GM21737 (cell line): Measurements from ENCODE around the gene SLA2.
"Not testable (repeated sequence)": the region's sequence is repeated elsewhere in the genome, so short reads cannot be mapped to it uniquely, and the experiment has no call there.

Experiments used
- ATAC-seq: cut with Tn5 transposase; IDR thresholded peaks from one replicate; pipeline ENCODE4 v1.9.1; 2021; ENCODE audit warnings: mild to moderate bottlenecking, moderate library complexity; ENCODE audit not compliant: unreplicated experiment

SLA2 gene

DNA sequence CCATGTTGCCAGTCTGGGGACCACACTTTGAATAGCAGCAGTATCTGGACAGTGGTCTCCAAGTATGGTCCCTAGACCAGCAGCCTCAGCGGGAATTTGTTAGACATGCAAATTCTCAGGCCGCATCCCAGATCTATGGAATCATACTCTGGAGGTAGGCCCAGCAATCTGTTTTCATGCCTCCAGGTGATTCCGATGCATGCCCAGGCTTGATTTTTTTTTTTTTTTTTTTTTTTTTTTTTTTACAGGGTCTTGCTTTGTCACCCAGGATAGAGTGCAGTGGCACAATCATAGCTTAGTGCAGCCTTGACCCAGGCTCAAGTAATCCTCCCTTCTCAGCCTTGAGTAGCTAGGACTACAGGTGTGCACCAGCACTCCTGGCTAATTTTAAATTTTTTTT, 682 bp upstream of the SLA2 start:
- no peak for ATAC-seq

DNA sequence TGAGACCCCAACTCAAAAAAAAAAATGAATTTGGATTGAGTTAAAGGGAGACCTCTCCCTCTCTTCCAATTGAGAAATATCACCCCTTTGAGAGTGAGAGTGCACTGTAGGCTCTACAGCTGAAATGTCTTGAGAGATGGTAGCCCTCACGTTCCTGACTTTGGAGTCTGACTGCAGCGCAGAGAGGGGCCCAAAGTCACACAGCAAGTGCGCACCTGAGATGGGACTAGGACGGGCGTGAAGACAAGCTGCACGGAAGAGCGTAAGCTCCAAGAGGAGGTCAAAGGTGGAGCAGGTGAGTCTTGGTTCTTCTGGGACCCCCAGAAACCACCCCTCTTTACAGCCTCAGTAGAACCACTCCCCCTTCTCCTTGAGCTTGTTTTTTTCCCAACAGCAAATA, 643 bp downstream of the SLA2 start:
- ATAC-seq: no peak

DNA sequence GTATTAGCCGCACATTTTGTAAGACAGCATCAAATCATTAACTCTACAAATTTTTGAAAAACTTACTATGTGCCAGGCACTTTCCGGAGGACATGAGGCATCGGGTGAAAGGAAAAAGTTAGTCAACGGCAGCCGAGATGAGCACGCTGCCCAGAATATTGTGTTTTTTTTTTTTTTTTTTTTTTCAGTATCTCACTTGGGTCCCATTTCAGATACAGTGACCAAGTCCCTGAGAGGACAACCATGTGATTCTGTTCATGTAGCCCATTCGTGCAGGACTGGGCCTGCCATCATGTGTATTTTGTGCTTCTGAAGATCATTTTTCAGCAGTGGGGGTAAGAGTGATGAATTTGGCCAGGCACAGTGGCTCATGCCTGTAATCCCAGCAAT, 1.3 kb downstream of the SLA2 start:
- ATAC-seq: no peak

DNA sequence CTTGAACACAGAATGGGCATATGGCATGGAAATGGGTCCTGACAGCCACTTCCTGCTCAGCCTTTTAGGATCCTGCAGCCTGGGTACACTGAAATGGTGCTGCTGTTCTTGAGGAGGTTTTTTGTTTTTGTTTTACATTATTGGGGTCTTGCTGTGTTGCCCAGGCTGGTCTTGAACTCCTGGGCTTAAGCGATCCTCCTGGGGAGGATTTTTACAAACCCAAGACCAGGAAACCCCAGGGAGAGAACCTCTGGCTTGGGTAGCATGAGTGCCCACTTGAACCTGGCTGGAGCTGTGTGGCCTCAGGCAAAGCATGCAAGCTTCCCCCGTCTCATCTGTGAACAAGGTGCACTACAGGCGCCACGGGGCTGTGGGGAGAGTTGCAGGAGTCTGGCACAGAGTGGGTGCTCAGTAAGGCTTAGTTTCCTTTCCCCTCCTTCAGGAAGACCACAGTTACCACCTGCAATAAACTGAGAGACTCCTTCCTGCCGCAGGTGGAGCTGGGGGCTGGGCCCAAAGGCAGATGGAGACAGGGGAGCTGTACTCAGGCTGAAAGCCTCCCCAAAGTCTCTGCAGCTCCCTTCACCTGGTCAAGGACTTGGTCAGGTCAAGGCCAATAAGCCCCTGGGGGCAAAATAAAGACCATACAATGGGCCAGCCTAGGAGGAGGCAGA, 1.8 kb downstream of the SLA2 start:
- no peak for ATAC-seq

DNA sequence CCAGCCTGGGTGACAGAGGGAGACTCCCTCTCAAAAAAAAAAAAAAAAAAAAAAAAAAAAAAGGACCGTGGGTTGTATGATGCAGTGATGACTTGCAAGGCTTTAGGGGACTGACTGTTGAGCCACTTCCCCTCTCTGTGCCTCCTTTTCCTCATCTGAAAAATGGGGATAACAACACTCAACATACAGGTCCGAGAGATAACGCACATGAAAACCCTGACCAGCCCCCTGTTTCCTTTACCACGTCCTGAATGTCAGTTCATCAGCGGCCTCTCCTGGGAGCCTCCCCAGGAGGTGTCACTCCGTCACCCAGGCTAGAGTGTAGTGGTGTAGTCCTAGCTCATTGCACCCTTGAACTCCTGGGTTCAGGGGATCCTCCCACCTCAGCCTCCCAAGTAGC, 3.9 kb downstream of the SLA2 start:
- no peak for ATAC-seq

DNA sequence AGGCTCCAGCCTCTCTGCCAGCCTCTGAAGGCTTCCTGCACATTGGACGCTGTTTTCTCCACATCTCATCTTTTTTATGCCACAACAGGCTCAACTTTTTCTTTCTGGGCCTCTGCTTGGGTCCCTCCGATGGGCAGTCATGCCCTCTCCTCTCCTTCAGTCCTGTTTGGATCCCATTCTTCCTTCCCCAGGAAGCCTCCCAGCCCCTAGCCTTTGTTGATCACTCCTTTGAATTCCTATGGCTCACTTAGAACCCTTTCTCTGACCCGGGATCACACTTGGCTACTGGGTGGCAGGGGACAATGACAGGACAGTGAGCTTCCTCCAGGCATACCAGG, 4.5 kb downstream of the SLA2 start:
- ATAC-seq: no peak

DNA sequence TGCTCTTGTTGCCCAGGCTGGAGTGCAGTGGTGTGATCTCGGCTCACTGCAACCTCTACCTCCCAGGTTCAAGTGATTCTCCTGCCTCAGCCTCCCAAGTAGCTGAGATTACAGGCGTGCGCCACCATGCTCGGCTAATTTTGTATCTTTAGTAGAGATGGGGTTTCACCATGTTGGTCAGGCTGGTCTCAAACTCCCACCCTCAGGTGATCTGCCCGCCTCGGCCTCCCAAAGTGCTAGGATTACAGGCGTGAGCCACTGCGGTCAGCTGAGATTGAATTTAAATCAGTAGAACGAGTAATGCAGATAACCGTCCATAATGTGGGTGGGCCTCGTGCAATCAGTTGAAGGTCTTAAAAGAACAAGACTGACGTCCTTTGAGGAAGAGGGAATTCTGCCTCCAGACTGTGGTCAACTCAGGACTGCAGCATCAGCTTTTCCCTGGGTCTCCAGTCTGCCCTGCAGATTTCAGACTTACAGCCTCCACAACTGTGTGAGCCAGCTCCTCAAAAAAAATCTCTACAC, 7.1 kb downstream of the SLA2 start:
- ATAC-seq: not testable (repeated sequence)

DNA sequence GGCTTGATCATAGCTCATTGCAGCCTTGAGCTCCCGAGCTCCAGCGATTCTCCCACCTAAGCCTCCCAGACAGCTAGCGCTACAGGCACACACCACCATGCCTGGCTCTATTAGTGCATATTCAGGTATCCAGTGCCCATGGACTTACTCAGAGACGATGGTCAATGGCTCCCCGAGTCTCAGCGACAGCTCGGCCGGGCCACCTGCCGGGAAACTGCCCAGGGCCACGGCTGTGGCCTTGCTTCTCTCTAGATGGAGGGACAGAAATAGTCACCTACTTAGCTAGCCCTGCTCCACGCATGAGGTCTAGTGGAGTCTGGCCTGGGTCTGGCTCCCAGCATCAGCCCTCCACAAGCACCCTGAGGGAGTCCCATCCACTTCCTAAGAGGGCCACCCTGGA, 11.7 kb downstream of the SLA2 start:
- ATAC-seq: no peak

DNA sequence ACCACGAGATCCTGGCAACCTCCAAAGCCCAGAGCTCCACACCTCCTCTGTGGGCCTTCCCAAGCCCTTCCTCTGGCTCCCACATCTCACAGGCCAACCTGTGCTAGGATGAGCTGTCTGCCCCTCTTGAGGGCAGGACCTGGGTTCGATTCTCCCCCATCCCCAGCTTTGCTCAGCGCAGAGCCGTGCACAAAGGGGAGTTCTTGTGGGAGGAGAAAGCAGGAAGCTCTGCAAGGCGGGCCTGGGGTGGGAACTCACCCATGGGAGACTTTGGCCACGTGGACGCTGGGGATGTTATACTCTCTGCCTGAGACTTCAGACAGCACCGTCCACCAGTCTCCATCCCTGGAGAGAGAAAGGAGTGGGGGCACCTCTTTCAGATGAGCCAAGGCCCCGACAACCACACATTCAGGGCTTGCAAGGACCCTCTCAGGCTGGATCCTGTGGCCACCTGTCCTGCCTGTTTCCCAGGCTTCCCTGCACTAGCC, 12.7 kb downstream of the SLA2 start:
- ATAC-seq: no peak

DNA sequence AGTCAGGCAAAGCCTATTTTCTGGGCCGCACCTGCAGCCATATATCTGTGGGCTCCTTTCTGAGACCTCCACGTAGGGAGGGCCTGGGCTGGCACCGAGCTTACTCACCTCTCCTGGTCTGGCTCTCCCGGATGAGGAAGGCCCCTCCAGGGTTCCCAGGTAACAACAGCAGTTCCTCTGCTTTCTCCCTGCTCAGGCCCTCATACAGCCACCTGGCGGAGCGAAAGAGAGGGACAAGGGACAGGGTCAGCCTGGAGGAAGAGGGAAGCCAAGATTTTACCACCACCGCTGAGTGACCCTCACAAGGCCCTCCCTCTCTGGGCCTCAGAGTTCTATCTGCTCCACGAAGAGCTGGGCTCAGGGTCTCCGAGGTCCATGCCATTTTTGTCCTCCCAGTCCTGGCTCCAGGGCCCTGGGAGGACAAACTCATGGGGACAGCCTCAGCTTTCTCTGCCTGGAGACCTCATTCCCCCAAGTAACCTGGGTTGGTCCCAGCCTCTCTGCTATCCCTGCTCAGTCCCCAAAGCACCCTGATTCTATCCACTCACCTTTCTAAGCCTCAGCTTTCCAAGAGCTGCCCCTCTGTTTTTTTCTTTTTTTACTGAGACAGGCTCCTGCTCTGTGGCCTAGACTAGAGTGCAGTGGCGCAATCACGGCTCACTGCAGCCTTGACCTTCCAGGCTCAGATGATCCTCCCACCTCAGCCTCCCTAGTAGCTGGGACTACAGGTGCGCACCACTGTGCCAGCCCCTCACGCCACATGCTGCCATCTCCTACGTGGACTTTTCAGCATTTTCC, 13.3 kb downstream of the SLA2 start:
- ATAC-seq: no peak

DNA sequence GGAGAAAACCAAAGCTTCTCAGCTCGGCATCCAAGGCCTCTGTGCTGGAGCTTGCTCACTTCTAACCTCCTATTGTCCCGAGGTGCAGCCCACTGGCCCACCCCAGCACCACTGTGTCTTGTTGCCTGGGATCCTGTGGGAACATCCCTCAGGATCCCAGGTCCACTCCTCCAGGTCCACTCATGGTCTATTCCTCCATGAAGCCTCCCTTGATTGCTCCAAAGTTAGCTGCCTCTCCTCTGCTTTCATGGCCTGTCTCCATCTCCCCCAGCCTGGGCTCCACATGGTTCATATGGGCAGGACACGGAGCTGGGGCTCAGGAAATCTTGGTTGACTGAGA, 13.9 kb downstream of the SLA2 start:
- ATAC-seq: no peak

DNA sequence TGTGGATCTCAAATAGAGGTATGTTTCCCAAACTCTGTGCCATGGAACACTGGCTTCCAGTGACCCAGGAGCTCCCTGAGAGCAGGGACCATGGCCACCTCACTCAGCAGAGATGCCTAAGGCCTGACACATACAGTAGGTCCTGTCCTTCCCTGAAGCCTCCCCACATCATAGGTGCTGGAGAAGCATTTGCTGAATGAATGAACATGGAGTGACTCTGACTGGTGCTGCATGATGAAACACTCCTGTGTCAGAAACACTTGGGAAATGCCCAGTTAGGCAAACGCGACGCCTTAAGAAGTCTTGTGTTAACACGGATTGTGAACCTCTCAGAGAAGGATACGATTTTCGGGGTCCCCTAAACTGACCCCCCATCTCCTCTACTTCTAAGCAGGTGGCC, 14.3 kb downstream of the SLA2 start:
- no peak for ATAC-seq

DNA sequence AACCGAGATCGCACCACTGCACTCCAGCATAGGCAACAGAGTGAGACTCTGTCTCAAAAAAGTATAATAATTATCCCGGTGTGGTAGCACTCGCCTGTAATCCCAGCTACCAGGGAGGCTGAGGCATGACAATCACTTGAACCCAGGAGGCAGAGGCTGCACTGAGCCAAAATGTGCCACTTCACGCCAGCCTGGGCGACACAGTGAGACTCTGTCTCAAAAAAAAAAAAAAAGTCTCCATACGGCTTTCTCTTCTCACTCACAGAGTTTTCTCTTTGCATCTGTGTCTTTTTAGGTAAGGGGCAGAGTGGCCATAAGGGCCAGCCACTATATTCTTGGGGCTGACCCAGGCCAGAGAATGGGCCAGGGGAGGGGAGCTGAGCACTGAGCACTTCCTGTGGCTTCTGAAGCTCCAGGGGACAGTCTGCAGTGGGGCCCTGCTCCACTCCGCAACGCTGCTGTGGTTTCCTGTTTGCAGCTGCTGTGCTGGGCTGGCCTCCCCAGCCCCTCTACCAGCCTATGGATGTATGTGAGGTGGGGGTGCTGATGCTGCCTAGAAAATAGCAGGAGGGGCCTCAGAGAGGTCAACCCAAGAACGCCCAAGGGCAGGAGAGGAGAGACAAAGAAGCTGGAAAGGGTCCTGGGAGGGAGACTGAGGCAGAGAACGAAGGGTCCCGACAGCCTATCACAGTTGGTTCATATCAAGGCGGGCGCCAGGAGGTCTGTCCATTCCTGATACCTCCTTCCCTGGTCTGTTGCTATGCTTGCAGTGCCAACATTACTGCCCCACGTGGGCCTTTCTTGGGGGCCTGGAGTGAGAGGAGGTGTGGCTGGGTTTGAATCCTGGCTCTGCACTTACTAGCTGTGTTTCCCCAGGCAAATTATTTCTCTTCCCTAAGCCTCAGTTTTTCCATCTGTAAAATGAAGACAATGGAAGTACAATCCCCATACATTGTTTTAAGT, 16.0 kb downstream of the SLA2 start:
- no peak for ATAC-seq

DNA sequence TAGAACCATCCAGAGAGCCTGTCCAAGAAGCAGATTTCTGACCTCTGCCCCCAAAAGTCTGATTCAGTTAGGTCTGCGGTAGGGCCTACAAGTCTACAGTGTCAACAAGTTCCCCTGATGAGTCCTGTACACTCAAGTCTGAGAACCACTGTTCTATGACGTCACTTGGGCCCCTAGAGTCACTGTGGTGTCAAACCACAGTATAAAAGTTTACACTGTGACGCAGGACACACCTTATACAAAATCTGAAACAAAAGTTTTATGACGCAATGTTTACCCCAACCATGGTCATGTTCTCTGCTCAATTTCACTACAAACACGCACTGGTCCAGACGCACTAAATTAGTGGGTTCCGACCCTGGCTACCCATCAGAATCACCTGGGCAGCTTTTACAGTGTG, 17.9 kb downstream of the SLA2 start:
- no peak for ATAC-seq

DNA sequence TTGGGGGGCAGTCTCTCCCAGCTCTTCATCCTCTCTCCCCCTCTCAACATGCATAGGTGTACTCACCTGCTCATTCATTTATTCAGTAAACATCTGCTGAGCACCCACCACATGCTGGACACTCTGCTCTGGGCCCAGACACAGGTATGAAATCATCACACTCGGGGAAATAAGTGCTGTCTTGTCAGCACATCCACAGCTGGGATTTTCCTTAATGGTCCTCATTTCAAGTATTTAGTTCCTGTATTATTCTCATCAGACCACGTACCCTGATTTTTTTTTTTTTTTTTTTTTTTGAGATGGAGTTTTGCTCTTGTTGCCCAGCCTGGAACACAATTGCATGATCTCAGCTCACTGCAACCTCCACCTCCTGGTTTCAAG, 21.1 kb downstream of the SLA2 start:
- no peak for ATAC-seq

DNA sequence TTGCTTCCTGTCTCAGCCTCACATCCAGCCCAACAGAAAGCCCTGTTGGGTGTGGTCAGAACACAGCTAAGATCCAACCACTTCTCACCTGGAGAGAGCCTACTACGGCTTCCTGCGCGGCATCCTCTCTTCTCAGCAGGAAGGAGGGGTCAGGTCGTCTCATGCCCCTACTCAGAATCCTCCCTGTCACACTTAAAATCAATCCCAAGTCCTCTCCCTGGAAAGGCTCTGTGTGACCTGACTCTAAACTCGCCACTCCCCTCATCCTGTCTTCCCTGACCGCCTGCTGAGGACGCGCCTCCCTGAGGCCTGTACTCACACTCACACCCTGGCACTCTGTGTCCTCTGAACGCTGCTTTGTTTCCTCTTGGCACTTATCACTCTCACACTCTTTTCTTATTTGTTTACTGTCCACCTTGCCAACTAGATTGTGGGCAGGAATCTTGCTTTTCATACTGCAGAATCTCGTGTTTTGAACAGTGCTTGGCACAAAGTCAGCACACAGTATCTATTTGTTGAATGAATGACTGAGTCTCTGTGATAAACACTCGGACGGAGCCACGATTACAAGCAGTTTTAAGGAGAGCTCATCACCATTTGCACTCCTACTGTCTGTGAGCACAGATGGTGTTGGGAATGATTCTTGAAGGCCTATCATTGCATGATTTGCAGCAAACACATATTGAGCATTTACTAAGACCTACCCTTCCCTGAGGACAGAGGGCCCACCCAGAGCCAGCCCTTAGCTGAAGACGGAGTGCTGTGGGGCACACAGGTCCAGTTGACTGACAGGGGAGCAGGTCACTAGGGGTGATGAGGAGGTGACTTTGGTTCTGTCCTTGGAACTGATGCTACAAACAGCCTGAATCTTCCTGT, 21.7 kb downstream of the SLA2 start:
- ATAC-seq: no peak

DNA sequence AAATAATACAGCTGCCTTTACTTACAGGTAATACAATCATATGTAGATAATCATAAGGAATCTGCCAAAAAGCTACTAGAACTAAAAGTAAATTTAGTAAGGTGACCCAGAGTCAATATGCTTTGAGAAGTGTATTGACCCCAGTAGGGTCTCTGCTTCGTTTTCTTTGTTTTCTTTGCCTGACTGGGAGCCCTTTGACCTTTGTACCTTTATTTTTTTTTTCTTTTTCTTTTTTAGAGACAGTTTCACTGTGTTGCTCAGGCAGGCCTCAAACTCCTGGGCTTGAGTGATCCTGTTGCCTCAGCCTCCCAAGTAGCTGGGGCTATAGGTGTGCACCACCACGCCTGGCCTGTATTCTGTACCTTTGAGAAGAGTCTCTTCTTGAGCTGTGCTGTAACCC, 22.6 kb downstream of the SLA2 start:
- ATAC-seq: no peak

DNA sequence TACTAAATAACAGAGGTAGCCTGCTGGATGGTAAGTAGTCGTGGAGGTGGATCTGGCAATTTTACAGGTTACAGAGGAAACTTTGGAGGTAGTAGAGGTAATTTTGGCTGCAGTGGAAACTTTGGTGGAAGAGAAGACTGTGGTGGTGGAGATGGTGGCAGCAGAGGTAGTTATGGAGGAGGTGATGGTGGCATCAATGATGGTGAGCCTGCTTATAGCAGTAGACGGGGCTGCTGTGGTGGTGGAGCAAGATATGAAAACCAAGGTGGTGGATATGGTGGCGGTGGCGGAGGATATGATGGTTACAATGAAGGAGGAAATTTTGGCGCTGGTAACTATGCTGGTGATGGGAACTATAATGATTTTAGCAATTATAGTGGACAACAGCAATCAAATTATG, 25.1 kb downstream of the SLA2 start:
- ATAC-seq: no peak

DNA sequence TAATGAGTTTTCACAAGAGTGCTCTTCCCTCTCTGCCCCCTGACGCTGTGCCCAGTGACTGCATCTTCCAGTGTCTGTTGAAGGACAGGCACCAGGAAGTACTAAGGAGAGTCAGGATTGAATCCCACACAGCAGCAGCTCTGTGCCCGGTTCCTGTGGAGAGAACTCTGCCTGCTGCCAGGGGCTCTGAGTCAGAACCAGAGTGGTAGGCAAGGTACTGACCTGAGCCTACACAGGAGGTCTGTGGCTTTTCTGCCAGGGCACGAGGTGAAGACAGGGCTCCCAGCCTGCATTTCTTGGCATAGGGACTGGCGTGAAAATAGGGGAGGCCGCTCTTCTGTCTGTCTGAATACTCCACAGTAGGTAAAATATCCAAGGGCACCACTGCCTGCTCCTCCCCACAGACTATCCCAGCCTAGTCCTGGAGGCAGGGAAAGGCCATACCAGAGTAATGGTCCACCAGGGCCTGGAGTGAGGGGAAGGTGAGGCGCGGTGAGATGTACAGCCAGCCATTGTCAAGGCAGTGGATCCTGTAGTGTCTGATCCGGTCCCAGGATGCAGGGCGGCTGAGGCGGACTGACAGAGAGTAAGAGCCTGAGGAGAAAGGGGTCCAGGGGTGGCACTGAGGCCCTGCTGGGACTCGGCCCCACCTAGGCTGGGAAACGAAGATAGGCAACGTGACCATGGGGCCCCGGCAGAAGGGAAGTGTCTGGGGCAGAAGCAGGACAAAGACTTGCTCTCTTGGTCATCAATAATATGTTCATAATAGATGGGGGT, 31.0 kb downstream of the SLA2 start:
- ATAC-seq: no peak

DNA sequence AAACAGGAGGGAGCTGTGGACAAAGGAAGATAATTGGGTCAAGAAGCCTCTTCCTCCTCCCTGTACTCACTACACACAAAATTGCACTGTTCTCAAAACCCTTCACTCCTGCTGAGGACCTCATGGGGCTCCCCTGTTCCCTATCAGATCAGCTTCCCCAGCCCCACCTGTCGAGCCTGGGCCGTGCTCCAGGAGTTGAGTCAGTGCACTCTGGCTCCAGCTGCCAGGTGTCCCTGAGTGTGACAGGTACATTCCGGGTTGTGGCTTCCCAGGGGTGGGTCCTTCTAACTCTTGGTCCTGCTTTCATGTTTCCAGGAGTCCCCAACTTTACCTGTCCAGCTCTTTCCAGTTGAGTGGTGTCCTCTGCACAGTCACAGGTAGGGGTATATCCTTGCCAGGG, 32.0 kb downstream of the SLA2 start:
- no peak for ATAC-seq
